ENCODE data around the gene ADGRL1.

GRCh38 chr19:14250870-14251269 lies 44.9 kb upstream of the ADGRL1 start:
- no peak for TF ChIP-seq CTCF (IDR thresholded peaks at IDR 0.05)
- no peak for TF ChIP-seq POLR2A (IDR thresholded peaks at IDR 0.05)
- no peak for TF ChIP-seq POLR2AphosphoS5 (IDR thresholded peaks at IDR 0.05)
- no peak for TF ChIP-seq EP300 (IDR thresholded peaks at IDR 0.05)
